HepG2 (cell line): ENCODE results near the gene BZW1. TPM values are rescaled to one million over a fixed set of nuclear protein-coding genes. Genes with fewer than 3 reads are reported as not detected.

Experiments
- BRCA1 ChIP-seq: sonication (generic); formaldehyde crosslinking; IDR thresholded peaks from 2 replicates; pipeline ENCODE4 v1.4.0; 2020; ENCODE audit warnings: missing genetic modification reagents
- ELF4 ChIP-seq: sonication (generic); formaldehyde crosslinking; IDR thresholded peaks from 2 replicates; pipeline ENCODE4 v1.5.0; 2020; ENCODE audit warnings: missing genetic modification reagents, mild to moderate bottlenecking, moderate library complexity, borderline replicate concordance
- FOXA3 ChIP-seq: IDR thresholded peaks from 2 replicates; pipeline ENCODE4 v1.6.1; 2016; ENCODE audit warnings: missing genetic modification reagents, missing compliant biosample characterization
- GATAD1 ChIP-seq: IDR thresholded peaks from 2 replicates; pipeline ENCODE4 v1.6.1; 2016; ENCODE audit warnings: missing genetic modification reagents, missing compliant biosample characterization
- MED1 ChIP-seq: sonication (generic); formaldehyde crosslinking; IDR thresholded peaks from 2 replicates; pipeline ENCODE4 v1.4.0; 2020; ENCODE audit warnings: missing genetic modification reagents
- MIXL1 ChIP-seq: IDR thresholded peaks from 2 replicates; pipeline ENCODE4 v1.6.1; 2016
- RNF2 ChIP-seq: fragments of 450-650 bp; conservative IDR thresholded peaks from 2 replicates; pipeline ENCODE4 v1.6.1; 2016; ENCODE audit warnings: low read depth
- ZBTB25 ChIP-seq: IDR thresholded peaks from 2 replicates; pipeline ENCODE4 v1.6.1; 2018; ENCODE audit warnings: missing genetic modification reagents
- ZNF235 ChIP-seq: sonication (generic); formaldehyde crosslinking; IDR thresholded peaks from 2 replicates; pipeline ENCODE4 v1.8.1; 2023; ENCODE audit warnings: mild to moderate bottlenecking, missing genetic modification reagents, borderline replicate concordance
- ZNF343 ChIP-seq: sonication (generic); formaldehyde crosslinking; IDR thresholded peaks from 2 replicates; pipeline ENCODE4 v1.4.0; 2020; ENCODE audit warnings: mild to moderate bottlenecking, missing genetic modification reagents
- ZNF367 ChIP-seq: sonication (generic); formaldehyde crosslinking; IDR thresholded peaks from 2 replicates; pipeline ENCODE4 v1.4.0; 2020; ENCODE audit warnings: missing genetic modification reagents, borderline replicate concordance
- ZNF615 ChIP-seq: sonication (generic); formaldehyde crosslinking; IDR thresholded peaks from 2 replicates; pipeline ENCODE4 v1.5.0; 2020; ENCODE audit warnings: mild to moderate bottlenecking, missing genetic modification reagents, borderline replicate concordance
- ZNF83 ChIP-seq: sonication (generic); formaldehyde crosslinking; IDR thresholded peaks from 2 replicates; pipeline ENCODE4 v1.4.0; 2020; ENCODE audit warnings: missing genetic modification reagents, mild to moderate bottlenecking, borderline replicate concordance
- ZSCAN29 ChIP-seq: sonication (generic); formaldehyde crosslinking; conservative IDR thresholded peaks from 2 replicates; pipeline ENCODE4 v1.4.0; 2020; ENCODE audit warnings: mild to moderate bottlenecking, missing genetic modification reagents
- polyA plus RNA-seq, 8 experiments: library from polyadenylated mRNA; depleted of rRNA in 3 of 8; stranded (reverse) in 7 of 8; unstranded in 1 of 8; fragments of >200 nt; fragmentation: Illumina TruSeq in 4 of 8; extraction: Trizol in 4 of 8; gene quantifications; 2 replicates each; pipeline versions ENCODE4 v1.2.1 to v1.2.3, GENCODE V29; 2011 to 2016; ENCODE audit warnings: low read depth in 4 of 8, missing spikeins in 1 of 8, mixed read lengths in 1 of 8; ENCODE audit not compliant: insufficient read depth in 1 of 8
- total RNA-seq, 5 experiments: library from RNA; depleted of rRNA; stranded (reverse); fragments of >200 nt; fragmentation: Illumina TruSeq; extraction: Trizol; gene quantifications; 2 replicates each; pipeline ENCODE4 v1.2.3, GENCODE V29; 2016; ENCODE audit warnings: low read depth in 1 of 5
- TF ChIP-seq, protein P1 (sequence below): sonication (generic); formaldehyde crosslinking; IDR thresholded peaks from 2 replicates; pipeline ENCODE4 v1.4.0; 2020; ENCODE audit warnings: missing genetic modification reagents
- TF ChIP-seq, protein P2 (sequence below): IDR thresholded peaks from 2 replicates; pipeline ENCODE4 v1.6.1; 2016; ENCODE audit warnings: missing genetic modification reagents, missing compliant biosample characterization
- TF ChIP-seq, protein P3 (sequence below): sonication (generic); formaldehyde crosslinking; IDR thresholded peaks from 2 replicates; pipeline ENCODE4 v1.8.0; 2022; ENCODE audit warnings: missing genetic modification reagents, mild to moderate bottlenecking, borderline replicate concordance
- TF ChIP-seq, protein P4 (sequence below): sonication (generic); formaldehyde crosslinking; IDR thresholded peaks from 2 replicates; pipeline ENCODE4 v1.5.0; 2020; ENCODE audit warnings: mild to moderate bottlenecking, missing genetic modification reagents

The BZW1 gene
- total and polyA plus RNA-seq, 2 of the 13 experiments (the other 11 are each of a cell fraction or from before 2014, with no cell fraction given): 106 to 384 TPM

DNA sequence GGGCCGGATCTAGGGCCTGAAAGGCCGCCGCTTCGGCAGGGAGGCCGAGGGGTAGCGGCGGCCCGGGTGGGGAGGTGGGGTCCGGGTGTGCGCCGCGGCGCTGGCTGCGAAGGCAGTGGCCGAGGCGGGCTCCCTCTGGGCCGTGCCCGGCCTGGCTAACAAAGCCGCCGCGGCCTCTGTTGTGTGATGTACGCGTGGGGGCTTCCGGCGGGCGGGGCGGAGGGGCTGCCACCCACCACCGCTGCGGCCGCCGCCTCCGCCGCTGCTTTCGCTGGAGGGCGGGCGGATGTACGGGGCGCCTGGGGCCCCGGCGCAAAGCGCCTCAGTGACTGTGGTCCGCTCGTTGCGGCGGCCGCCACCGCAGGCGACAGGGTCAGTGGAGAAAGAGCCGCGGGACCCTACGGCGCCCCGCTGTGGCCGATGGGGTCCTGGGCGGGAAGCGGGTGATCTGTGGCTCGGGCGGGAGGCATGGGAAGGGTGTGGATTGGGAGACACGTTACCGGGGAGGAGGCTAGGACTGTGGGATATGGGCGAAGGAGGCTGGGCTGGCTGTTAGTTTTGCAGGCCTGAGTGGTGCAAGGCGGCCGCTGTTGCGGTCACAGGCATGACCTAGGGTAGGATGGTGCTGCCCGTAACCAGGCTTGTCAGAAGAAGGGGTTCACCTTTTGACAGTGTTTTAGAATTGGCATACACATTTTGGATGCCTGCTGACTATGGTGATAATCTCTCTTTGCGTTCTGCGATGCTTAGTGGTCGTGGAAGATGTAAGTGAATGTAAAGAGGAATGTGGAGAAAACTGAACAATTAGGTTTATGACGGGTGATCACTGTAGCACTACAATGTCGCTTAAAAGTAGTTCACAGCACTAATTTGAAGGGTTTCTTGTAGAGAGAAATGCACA lies 662 bp downstream of the BZW1 start (continued):
- TF ChIP-seq, protein P1, sequence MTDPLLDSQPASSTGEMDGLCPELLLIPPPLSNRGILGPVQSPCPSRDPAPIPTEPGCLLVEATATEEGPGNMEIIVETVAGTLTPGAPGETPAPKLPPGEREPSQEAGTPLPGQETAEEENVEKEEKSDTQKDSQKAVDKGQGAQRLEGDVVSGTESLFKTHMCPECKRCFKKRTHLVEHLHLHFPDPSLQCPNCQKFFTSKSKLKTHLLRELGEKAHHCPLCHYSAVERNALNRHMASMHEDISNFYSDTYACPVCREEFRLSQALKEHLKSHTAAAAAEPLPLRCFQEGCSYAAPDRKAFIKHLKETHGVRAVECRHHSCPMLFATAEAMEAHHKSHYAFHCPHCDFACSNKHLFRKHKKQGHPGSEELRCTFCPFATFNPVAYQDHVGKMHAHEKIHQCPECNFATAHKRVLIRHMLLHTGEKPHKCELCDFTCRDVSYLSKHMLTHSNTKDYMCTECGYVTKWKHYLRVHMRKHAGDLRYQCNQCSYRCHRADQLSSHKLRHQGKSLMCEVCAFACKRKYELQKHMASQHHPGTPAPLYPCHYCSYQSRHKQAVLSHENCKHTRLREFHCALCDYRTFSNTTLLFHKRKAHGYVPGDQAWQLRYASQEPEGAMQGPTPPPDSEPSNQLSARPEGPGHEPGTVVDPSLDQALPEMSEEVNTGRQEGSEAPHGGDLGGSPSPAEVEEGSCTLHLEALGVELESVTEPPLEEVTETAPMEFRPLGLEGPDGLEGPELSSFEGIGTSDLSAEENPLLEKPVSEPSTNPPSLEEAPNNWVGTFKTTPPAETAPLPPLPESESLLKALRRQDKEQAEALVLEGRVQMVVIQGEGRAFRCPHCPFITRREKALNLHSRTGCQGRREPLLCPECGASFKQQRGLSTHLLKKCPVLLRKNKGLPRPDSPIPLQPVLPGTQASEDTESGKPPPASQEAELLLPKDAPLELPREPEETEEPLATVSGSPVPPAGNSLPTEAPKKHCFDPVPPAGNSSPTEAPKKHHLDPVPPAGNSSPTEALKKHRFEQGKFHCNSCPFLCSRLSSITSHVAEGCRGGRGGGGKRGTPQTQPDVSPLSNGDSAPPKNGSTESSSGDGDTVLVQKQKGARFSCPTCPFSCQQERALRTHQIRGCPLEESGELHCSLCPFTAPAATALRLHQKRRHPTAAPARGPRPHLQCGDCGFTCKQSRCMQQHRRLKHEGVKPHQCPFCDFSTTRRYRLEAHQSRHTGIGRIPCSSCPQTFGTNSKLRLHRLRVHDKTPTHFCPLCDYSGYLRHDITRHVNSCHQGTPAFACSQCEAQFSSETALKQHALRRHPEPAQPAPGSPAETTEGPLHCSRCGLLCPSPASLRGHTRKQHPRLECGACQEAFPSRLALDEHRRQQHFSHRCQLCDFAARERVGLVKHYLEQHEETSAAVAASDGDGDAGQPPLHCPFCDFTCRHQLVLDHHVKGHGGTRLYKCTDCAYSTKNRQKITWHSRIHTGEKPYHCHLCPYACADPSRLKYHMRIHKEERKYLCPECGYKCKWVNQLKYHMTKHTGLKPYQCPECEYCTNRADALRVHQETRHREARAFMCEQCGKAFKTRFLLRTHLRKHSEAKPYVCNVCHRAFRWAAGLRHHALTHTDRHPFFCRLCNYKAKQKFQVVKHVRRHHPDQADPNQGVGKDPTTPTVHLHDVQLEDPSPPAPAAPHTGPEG (CRISPR knock-in tag): peak; percentile 97
- TF ChIP-seq, protein P2, sequence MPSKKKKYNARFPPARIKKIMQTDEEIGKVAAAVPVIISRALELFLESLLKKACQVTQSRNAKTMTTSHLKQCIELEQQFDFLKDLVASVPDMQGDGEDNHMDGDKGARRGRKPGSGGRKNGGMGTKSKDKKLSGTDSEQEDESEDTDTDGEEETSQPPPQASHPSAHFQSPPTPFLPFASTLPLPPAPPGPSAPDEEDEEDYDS (CRISPR knock-in tag): peak; percentile 39; the same call in 1 of the 2 replicates
- TF ChIP-seq ZSCAN29 (CRISPR knock-in tag) (peak; percentile 89), ZNF235 (CRISPR knock-in tag) (0 out of 2 replicates have a peak, but pooled peaks have one; percentile 74), ZNF615 (no peak), FOXA3 (peak; percentile 40; the same call in 1 of the 2 replicates), BRCA1 (CRISPR knock-in tag) (no peak; the same call in 1 of the 2 replicates), ZBTB25 (CRISPR knock-in tag) (no peak), MIXL1 (CRISPR knock-in tag) (peak; percentile 69), ZNF83 (CRISPR knock-in tag) (no peak), GATAD1 (peak; percentile 79), RNF2 (no peak), ZNF367 (CRISPR knock-in tag) (no peak; the same call in 1 of the 2 replicates), ELF4 (CRISPR knock-in tag) (no peak; the same call in 1 of the 2 replicates), ZNF343 (CRISPR knock-in tag) (peak; percentile 40; the same call in 1 of the 2 replicates), MED1 (CRISPR knock-in tag) (peak; percentile 49; the same call in 1 of the 2 replicates)
- TF ChIP-seq, protein P3, sequence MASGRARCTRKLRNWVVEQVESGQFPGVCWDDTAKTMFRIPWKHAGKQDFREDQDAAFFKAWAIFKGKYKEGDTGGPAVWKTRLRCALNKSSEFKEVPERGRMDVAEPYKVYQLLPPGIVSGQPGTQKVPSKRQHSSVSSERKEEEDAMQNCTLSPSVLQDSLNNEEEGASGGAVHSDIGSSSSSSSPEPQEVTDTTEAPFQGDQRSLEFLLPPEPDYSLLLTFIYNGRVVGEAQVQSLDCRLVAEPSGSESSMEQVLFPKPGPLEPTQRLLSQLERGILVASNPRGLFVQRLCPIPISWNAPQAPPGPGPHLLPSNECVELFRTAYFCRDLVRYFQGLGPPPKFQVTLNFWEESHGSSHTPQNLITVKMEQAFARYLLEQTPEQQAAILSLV: peak; percentile 35; the same call in 1 of the 2 replicates
- TF ChIP-seq, protein P4, sequence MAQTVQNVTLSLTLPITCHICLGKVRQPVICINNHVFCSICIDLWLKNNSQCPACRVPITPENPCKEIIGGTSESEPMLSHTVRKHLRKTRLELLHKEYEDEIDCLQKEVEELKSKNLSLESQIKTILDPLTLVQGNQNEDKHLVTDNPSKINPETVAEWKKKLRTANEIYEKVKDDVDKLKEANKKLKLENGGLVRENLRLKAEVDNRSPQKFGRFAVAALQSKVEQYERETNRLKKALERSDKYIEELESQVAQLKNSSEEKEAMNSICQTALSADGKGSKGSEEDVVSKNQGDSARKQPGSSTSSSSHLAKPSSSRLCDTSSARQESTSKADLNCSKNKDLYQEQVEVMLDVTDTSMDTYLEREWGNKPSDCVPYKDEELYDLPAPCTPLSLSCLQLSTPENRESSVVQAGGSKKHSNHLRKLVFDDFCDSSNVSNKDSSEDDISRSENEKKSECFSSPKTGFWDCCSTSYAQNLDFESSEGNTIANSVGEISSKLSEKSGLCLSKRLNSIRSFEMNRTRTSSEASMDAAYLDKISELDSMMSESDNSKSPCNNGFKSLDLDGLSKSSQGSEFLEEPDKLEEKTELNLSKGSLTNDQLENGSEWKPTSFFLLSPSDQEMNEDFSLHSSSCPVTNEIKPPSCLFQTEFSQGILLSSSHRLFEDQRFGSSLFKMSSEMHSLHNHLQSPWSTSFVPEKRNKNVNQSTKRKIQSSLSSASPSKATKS (CRISPR knock-in tag): no peak
